ENCODE measurements around the gene ATP4B.

Gene ATP4B

DNA sequence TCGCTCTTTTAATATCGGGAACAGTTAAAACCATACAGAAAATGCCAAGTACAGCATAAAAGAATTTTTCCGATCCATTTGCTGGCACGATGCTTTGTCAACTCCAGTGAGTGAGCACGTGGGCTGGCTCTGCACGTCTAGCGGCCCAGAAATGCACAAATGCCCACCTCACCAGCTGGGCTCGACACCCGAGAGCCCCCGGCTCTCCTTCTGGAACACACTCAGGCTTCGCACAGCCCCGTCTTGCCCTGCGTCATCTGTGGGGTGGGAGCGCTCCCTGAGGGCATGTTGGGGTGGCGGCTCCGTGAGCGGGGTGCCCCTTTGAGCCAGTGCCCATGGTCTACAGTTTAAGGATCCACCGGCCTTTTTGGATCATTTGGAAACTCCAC lies 24.5 kb downstream of the ATP4B start:
- no peak for TF ChIP-seq ZFX (IDR thresholded peaks at IDR 0.05; ENCODE audit: borderline replicate concordance)
- TF ChIP-seq, protein P1, sequence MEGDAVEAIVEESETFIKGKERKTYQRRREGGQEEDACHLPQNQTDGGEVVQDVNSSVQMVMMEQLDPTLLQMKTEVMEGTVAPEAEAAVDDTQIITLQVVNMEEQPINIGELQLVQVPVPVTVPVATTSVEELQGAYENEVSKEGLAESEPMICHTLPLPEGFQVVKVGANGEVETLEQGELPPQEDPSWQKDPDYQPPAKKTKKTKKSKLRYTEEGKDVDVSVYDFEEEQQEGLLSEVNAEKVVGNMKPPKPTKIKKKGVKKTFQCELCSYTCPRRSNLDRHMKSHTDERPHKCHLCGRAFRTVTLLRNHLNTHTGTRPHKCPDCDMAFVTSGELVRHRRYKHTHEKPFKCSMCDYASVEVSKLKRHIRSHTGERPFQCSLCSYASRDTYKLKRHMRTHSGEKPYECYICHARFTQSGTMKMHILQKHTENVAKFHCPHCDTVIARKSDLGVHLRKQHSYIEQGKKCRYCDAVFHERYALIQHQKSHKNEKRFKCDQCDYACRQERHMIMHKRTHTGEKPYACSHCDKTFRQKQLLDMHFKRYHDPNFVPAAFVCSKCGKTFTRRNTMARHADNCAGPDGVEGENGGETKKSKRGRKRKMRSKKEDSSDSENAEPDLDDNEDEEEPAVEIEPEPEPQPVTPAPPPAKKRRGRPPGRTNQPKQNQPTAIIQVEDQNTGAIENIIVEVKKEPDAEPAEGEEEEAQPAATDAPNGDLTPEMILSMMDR (IDR thresholded peaks at IDR 0.05): no peak
- H3K27ac ChIP-seq: no peak overlapping the region

DNA sequence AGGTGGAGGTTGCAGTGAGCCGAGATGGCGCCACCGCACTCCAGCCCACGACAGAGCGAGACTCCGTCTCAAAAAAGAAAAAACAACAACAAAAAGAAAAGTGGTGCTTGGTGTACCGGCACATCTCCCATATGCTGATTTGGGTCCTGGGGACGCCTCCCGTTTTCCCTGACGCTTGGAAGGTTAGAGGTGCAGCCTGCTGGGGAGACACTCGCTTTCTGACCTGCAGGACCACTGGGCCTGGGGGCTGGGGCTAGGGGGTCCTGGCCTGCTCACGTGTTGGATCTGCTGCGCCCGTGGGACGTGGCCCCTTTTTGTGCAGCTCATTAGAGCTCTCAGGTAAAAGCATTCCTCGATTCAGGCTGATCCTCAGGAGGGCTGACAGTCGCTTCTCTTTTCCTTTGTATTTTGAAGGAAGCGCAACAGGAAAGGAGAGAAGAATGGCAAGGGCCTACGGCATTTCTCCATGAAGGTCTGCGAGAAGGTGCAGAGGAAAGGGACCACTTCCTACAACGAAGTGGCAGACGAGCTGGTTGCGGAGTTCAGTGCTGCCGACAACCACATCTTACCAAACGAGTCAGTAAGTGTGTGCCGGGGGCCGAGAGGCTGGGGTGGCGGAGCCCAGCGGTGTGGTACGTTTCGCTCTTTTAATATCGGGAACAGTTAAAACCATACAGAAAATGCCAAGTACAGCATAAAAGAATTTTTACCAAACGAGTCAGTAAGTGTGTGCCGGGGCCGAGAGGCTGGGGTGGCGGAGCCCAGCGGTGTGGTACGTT lies 25.1 kb downstream of the ATP4B start:
- no peak for TF ChIP-seq ZFX (IDR thresholded peaks at IDR 0.05; ENCODE audit: borderline replicate concordance)
- TF ChIP-seq, protein P1 (IDR thresholded peaks at IDR 0.05): no peak

DNA sequence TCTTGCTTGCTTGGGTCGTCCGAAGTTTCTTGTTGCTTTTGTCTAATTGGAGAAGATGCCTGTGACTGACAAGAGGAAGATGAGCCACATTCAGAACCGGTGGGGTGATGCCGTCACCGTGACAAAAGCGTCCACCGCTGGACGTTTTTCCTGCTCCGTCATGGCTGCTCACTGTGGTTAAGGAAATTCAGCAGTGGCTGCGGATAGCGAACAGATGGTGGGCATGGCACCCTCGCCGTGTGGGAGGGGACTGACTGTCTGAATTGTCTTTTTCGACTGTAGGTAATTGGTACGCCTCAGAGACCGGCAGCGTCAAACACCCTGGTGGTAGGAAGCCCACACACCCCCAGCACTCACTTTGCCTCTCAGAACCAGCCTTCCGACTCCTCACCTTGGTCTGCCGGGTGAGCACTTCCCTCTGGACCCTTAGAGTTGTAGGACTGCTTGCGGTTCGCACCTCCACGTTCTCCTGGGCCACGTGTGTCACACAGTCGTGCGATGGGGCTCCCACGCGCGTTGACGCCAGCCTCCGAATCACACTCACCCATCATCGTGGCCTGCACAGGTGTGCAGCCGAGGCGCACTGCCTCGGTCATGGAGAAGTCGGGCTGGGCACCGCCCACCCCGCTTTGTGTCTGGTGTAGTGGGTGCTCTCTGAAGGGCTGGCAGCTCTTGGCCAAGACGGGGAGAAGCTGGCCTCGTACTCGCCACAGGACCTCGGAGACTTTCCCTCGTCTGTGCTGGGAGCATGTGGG lies 26.5 kb downstream of the ATP4B start:
- H3K27ac ChIP-seq: no peak overlapping the region
- TF ChIP-seq, protein P1 (IDR thresholded peaks at IDR 0.05): no peak
- no peak for TF ChIP-seq ZFX (IDR thresholded peaks at IDR 0.05; ENCODE audit: borderline replicate concordance)

More for the DNA sequence above, 25.1 kb downstream of the ATP4B start:
- H3K27ac ChIP-seq: no peak overlapping the region

DNA sequence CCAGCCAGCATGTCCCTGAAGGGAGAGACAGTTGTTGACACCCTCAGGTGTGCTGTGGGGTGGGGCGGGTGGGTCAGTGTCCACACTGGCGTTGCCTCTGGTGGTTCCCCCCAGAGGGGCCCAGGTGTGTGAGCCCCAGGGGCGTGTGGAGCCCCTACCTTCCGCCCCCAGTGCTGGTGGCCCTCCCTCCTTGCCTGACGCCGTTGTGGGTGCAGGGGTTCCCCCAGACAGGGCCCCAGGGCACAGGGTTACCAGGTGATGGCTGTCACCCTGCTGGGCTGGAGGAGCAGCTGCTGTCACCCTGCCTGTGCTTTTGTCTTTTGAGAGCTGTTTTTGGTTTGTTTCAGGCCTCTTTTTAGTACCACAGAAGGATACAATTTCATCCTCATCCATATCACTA lies 27.2 kb downstream of the ATP4B start:
- H3K27ac ChIP-seq: no peak overlapping the region
- no peak for TF ChIP-seq ZFX (IDR thresholded peaks at IDR 0.05; ENCODE audit: borderline replicate concordance)
- TF ChIP-seq, protein P1 (IDR thresholded peaks at IDR 0.05): no peak

DNA sequence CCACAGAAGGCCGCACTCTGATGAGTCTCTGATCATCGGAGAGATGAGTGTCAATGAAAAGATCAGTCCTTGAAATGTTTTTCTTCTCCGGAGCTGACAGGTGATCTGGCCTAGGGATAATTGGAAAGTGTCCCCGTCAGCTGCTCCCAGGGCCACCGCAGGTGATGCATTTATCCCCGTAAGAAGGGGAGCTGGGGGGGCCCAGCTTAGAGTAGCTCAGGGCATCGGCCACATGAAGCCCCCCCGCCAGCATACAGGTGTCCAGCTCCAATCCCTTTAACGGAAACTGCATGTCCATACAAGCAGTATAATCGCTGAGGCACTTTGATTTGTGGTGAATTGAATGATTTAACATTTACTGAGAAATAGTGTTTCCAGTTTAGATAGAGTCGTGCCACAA lies 27.7 kb downstream of the ATP4B start:
- TF ChIP-seq, protein P1 (IDR thresholded peaks at IDR 0.05): no peak
- H3K27ac ChIP-seq: no peak overlapping the region

DNA sequence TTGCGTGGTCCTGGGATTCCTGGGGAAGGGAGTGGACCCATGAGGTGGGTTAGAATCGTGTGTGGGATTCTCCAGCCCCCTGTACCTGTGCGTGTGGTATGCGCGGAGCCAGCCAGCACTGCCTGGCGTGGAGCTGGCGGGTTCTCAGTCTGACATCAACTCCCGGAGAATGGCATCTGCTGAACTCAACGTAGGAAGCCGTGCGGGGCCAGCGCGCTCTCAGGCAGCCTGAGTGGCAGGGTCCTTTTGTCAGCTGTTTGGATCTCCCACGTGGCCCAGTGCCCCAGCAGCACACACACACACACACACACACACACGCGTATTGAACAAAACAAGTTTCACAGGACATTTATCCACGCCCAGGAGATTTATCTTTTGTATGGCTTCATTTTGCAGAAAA lies 28.1 kb downstream of the ATP4B start:
- TF ChIP-seq, protein P1 (IDR thresholded peaks at IDR 0.05): no peak
- no peak for TF ChIP-seq ZFX (IDR thresholded peaks at IDR 0.05; ENCODE audit: borderline replicate concordance)
- no peak overlapping the region for H3K27ac ChIP-seq
